ENCODE results near the gene PI3.

The PI3 gene

DNA sequence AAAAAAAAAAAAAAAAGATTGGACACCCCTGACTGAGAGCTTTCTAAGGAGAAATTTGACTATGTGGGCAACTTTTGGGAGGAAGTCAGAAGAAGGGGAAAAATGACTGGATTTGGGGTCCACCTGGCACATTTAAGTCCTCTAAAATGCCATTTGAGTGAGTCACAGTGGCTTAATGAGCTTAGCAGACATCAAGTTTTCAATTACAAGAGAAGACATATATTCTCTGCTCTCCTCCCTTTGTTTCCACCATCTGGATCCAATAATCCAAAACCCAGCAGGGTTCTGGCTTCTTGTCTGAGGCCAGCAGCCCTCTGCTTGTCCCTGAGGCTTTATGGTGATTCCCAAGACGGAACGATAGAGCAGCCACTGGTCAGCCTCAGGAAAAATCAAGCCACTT, 6.9 kb downstream of the PI3 start:
- no peak overlapping the region for H3K27ac ChIP-seq
- no peak for DNase-seq (ENCODE audit: low read depth, low spot score)

DNA sequence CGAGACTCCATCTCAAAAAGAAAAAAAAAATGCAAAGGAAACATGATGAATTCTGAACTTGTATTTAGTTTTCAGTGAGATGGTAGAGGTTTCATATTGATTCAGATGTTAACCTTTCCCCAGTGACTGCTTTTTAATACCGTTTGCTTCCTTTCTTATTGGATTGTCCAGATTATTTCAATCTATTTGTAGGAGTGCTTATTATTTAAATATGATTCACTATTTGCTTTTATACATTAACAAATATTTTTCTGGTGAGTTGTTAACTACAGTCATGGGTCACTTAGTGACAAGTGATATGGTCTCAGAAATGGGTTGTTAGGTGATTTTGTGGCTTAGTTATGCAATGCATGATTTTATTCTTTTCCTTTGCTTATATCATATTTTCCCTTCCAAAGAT, 8.4 kb downstream of the PI3 start:
- H3K27ac ChIP-seq = no peak overlapping the region
- no peak for DNase-seq (ENCODE audit: low read depth, low spot score)

DNA sequence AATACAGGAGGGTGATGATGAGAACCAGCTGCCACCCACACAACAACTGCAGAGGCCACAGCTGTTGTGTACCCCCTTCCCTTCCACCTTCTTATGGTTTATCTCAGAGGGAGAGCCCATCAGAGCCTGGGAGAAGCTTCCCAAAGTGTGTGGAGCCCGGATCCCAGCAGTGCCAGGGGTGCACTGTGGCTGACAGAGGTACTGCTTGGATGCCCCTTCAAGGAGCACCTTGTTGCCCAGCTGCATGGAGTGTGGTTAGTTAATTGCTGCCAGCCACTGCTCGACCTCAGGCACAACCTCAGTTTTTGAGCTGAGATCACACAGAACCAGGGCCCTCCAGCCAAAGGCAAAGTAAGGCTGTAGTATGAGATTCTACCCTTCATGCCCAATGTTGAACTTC, 13.0 kb downstream of the PI3 start:
- DNase-seq (ENCODE audit: low read depth, low spot score) = no peak

DNA sequence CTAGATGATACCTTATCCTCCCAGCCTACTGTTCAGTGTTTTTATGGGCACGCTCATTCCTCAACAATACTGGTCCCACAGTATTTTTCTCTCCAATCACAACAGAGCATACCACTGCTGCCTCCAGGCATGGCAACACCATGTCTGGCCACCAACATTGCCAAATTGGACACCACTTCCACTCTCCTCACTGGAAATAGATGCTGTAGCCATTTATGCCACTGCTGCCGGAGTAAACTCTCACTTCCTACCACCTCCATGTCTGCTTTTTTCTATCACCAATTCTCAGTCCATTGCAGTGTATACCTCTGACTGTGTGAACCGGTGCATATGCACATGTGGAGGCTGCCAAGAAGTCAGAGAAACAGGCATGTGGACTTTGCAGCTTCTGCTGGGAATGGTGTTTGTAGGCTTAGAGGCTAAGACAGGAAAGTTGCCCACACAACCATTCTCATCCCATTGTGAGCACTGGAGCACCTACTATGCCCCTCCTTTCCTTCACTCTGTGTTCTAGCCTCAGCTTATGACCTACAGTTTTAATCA, 14.4 kb downstream of the PI3 start:
- no peak overlapping the region for H3K27ac ChIP-seq
- DNase-seq (ENCODE audit: low read depth, low spot score) = no peak

More for the DNA sequence above, 13.0 kb downstream of the PI3 start:
- H3K27ac ChIP-seq = no peak overlapping the region

DNA sequence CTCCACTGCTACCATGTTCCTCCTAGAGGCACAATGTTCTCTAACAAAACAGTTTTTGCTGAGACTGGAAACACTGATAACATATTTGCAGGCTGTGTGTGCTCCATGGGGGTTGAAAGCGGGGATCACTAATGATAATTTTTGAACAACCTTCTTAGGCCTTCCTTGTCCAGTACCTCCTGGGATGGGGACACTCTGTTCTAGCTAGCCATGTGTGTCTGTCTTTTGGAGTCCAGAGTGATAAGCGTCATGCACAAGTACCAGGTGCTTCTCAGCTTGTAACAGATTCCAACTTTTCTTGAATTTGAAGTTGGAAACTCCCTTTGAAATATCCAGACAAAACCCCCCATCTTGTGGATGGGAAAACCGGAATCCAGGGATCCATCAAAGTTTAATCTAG, 15.2 kb downstream of the PI3 start:
- DNase-seq (ENCODE audit: low read depth, low spot score) = no peak
- no peak overlapping the region for H3K27ac ChIP-seq

DNA sequence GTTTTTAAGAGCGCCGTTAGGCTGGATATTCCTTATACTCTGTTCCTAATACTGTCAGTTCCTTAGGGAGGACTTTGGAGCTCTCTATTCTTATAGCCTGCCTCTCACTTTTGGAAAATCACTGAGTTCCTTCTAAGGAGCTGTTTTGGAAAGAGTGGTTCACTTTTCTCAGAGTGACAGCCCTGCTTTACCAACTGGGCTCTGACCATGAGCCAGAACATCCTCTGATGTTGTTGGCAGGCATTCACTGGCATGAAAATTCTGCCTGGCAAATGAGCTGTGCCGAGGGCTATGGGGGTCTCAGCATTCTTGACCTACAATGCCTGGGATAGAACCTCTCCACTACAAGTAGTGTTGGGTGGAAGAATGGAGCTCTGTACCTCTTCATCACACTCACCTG, 17.2 kb downstream of the PI3 start:
- no peak for DNase-seq (ENCODE audit: low read depth, low spot score)
- no peak overlapping the region for H3K27ac ChIP-seq

DNA sequence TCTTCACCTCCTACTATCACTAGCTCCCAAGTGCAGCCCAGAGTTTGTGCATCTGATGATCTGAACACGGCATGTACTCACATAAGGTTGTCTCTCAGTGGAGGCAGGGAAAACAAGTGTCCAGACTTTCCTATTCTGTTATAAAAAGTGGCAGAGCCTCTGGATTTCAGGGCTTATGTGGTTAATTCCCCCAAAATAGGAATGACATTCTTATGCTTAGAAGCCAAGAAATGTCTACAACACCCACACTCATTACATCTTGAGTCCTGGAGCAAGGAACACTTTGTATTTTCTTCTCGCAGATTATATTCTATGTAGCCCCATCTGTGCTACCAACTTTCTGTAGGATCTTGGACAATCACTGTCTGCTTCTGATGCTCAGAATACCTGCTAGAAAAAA, 18.6 kb downstream of the PI3 start:
- H3K27ac ChIP-seq = no peak overlapping the region
- no peak for DNase-seq (ENCODE audit: low read depth, low spot score)

DNA sequence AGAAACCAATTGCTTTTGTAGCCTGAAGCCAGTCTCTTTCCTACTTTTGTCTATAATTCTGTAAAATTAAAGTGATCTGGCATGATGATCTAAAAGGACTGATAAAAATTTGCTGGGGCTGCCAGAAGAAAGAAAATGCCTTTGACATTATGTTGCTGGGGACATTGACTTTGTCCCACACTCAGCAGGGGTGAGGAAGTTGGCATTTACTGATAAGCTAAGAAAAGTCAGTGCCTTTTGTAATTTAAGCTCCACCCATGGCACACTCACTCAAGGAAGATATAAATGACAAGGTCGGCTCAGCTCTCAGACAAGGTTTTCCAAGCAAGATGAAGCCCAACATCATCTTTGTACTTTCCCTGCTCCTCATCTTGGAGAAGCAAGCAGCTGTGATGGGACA, 32.0 kb downstream of the PI3 start, which contains the start of gene SEMG1:
SEMG1 (plus strand) TSS at position 309 of the 400 bp plus-strand sequence; CDS start at position 330, 21 bp downstream.
- DNase-seq (ENCODE audit: low read depth, low spot score) = no peak

DNA sequence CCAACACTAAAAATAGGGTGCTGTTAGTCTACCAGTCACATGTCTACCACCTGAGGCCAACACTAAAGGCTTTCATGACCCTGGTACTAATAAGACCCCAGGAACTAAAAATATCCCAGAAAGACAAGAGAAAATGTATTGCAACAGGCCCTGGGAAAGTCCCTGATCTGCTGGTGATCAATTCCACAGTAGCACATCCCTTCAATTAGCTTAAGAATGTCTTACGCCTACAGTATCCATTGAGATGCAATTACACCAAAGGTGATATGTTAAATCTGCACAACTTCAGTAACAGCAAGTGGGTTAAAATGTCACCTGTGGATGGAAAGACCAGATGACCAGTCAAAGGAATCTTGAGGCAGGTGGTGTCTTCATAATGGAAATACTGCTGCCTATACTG, 35.2 kb downstream of the PI3 start:
- H3K27ac ChIP-seq = no peak overlapping the region
- no peak for DNase-seq (ENCODE audit: low read depth, low spot score)

More for the DNA sequence above, 32.0 kb downstream of the PI3 start, which contains the start of gene SEMG1:
- no peak within 1 kb of the TSS for H3K27ac ChIP-seq

DNA sequence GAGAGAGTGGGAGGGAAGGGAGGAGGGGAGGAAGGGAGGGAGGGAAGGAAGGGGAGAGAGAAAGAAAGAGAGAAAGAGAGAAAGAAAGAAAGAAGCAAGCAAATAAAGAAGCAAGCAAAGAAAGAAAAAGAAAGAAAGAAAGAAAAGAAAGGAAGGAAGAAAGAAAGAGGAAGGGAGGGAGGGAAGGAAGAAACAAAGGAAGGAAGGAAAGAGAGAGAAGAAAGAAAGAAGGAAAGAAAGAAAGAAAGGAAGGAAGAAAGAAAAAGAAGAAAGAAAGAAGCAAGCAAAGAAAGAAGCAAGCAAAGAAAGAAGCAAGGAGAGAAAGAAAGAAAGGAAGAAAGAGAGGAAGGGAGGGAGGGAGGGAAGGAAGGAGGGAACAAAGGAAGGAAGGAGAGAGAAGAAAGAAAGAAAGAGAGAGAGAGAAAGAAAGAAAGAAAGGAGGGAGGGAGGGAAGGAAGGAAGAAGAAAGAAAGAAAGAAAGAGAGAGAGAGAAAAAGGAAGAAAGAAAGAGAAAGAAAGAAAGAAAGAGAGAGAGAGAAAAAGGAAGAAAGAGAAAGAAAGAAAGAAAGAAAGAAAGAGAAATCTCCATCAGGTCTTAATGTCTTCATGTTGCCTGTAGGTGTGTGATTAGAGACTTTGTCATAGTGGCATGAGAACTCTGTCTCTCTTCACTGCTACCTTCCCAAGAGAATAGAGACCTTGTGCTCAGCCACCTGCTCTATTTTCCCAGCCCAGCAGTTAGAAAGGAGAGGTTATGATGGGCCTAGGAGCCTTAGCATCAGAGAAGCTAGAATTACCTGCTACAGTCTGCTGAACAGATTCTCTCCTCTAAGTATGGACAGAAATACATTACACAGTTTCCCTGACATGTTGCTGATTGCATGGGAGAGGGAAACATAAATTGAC, 37.1 kb downstream of the PI3 start:
- no peak overlapping the region for H3K27ac ChIP-seq

DNA sequence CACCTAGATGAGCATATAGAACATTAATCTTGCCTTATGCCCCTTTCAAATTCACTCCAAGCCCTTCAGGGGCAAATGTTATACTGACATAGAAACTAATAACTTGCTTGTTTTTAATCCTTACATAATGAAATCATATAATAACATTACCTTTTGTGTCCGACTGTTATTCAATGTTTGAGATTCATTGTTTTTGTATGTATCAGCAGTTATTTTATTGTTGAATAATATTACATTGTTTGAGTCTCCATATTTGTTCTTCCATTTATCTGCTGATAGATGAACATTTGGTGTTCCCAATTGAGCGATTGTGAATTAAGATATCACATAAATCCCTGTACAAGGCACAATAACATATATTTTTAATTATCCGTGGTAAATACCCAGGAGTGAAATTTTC, 38.1 kb downstream of the PI3 start:
- no peak for DNase-seq (ENCODE audit: low read depth, low spot score)
- no peak overlapping the region for H3K27ac ChIP-seq

More for the DNA sequence above, 37.1 kb downstream of the PI3 start:
- DNase-seq (ENCODE audit: low read depth, low spot score) = no peak

DNA sequence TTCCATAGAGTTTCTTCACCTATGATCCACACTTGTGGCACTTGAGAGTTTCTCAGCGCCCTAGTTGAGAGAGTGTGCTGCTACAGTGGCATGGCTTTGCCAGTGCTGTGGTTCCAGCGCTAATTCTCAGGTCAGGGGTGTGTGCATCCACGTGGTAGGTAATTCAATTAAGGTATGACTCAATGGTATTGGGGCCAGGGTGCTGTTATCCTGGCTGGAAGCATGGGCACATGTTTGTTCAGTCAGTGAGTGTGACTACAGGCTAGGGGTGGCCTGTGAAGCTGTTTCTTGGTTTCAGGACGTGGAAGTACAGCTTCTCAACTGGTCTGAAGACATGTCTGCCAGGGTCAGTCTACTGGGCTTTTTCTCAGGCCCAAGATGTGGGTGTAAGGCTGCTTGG, 43.4 kb downstream of the PI3 start:
- DNase-seq (ENCODE audit: low read depth, low spot score) = no peak

DNA sequence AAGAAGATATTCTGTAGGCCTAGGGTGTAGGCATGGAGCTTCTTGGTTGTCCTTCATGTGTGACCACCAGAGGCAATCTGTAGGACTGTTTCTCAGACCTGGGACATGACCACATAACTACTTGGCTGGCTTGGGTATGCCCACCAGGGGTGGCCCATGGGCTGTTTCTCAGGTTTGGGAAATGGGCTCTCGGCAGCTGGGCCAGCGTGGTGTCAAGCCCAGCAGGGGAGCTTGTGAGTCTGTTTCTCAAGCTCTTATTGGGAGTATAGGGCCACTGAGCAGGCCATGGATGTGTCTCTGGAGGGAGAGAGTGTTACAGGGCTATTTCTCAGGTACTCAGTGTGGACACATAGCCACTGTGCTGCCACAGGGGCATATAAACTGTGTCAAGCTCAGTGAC, 43.9 kb downstream of the PI3 start:
- DNase-seq (ENCODE audit: low read depth, low spot score) = no peak
- H3K27ac ChIP-seq = no peak overlapping the region

More for the DNA sequence above, 43.4 kb downstream of the PI3 start:
- no peak overlapping the region for H3K27ac ChIP-seq

DNA sequence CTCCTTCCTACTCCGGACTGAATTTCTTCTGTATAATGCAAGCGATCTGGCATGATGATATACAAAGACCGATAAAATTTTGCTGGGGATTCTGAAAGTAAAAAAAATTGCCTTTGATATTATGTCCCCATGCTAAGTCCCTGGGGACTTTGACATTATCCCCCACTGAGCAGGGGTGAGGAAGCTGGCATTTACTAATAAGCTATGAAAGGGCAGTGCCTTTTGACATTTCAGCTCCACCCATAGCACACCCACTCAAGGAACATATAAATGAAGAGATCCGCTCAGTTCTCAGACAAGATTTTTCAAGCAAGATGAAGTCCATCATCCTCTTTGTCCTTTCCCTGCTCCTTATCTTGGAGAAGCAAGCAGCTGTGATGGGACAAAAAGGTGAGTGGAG, 46.4 kb downstream of the PI3 start, which contains the start of gene SEMG2:
SEMG2 (plus strand) TSS at position 298 of the 400 bp plus-strand sequence; CDS start at position 315, 17 bp downstream.
- no peak within 1 kb of the TSS for H3K27ac ChIP-seq
- no peak for DNase-seq (ENCODE audit: low read depth, low spot score)

DNA sequence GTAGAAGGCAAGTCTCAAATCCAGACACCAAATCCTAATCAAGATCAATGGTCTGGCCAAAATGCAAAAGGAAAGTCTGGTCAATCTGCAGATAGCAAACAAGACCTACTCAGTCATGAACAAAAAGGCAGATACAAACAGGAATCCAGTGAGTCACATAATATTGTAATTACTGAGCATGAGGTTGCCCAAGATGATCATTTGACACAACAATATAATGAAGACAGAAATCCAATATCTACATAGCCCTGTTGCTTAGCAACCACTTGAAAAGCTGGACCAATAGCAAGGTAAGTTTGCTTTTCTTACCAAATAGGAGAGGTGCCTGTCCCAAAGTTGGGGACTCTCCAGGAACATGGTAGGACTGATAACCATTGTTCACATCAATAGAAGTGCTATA, 48.4 kb downstream of the PI3 start:
- H3K27ac ChIP-seq = no peak overlapping the region
- no peak for DNase-seq (ENCODE audit: low read depth, low spot score)
